ENCODE measurements around the gene MRPL42. TPM values are rescaled to one million over a fixed set of nuclear protein-coding genes. Genes with fewer than 3 reads are reported as not detected.

The MRPL42 gene
- total RNA-seq, 2 donors from 2014 or later, result 39.8 to 64.9 TPM

- no peaks in the 10 kb centered on the region for H3K9me3 ChIP-seq
- no peak for DNase-seq (ENCODE audit: low spot score)
- intact Hi-C loops (cut with DNase I), result no loop called here
- TF ChIP-seq CTCF (IDR thresholded peaks at IDR 0.05), result no peak
- TF ChIP-seq POLR2AphosphoS5 (IDR thresholded peaks at IDR 0.05), result no peak
- no peak for TF ChIP-seq POLR2A (IDR thresholded peaks at IDR 0.05)
- no peak overlapping the region for H3K4me3 ChIP-seq
- H3K4me1 ChIP-seq (replicated peaks), result peaks cover 5% of the 10 kb centered on the region
- peak overlapping the region in 1 of 2 donors; percentile 91 for H3K27ac ChIP-seq
- H3K36me3 ChIP-seq, result no peaks in the 10 kb centered on the region
- 88% methylated on average over 4 of the region's 4 CpGs for WGBS
- no peaks in the 10 kb centered on the region for H3K27me3 ChIP-seq (replicated peaks; ENCODE audit: insufficient read depth)
These were observed 23.7 kb upstream of the MRPL42 start for GRCh38 chr12:93443576-93443975.

GRCh38 chr12:93447555-93448290 lies 19.6 kb upstream of the MRPL42 start:
- Histone ChIP-seq H3K9me3 (no peaks in the 10 kb centered on the region), H3K27ac (no peak overlapping the region), H3K4me3 (no peak overlapping the region), H3K4me1 (replicated peaks) (no peaks in the 10 kb centered on the region), H3K36me3 (no peaks in the 10 kb centered on the region), H3K27me3 (replicated peaks; ENCODE audit: insufficient read depth) (no peaks in the 10 kb centered on the region)
- DNase-seq (ENCODE audit: low spot score), result no peak
- no peak for TF ChIP-seq POLR2A (IDR thresholded peaks at IDR 0.05)
- no peak for TF ChIP-seq CTCF (IDR thresholded peaks at IDR 0.05)
- TF ChIP-seq POLR2AphosphoS5 (IDR thresholded peaks at IDR 0.05), result no peak
- 49% methylated on average over 4 of the region's 4 CpGs for WGBS
- intact Hi-C loops (cut with DNase I), result no loop called here

GRCh38 chr12:93448796-93449195 lies 18.5 kb upstream of the MRPL42 start:
- peak overlapping the region in 1 of 2 donors; percentile 35 for H3K27ac ChIP-seq
- no peaks in the 10 kb centered on the region for H3K27me3 ChIP-seq (replicated peaks; ENCODE audit: insufficient read depth)
- no peaks in the 10 kb centered on the region for H3K9me3 ChIP-seq
- no peak overlapping the region for H3K4me3 ChIP-seq
- DNase-seq (ENCODE audit: low spot score), result peak; percentile 69
- 34% methylated on average over 5 of the region's 5 CpGs for WGBS
- intact Hi-C loops (cut with DNase I), result no loop called here
- no peak for TF ChIP-seq CTCF (IDR thresholded peaks at IDR 0.05)
- peak; percentile 49 for TF ChIP-seq POLR2AphosphoS5 (IDR thresholded peaks at IDR 0.05)
- no peak for TF ChIP-seq POLR2A (IDR thresholded peaks at IDR 0.05)
- no peaks in the 10 kb centered on the region for H3K36me3 ChIP-seq
- no peaks in the 10 kb centered on the region for H3K4me1 ChIP-seq (replicated peaks)

GRCh38 chr12:93449277-93449676 lies 18.0 kb upstream of the MRPL42 start:
- Histone ChIP-seq H3K4me3 (no peak overlapping the region), H3K36me3 (no peaks in the 10 kb centered on the region), H3K4me1 (replicated peaks) (no peaks in the 10 kb centered on the region), H3K9me3 (no peaks in the 10 kb centered on the region), H3K27me3 (replicated peaks; ENCODE audit: insufficient read depth) (no peaks in the 10 kb centered on the region), H3K27ac (no peak overlapping the region)
- 84% methylated on average over 1 of the region's 1 CpG for WGBS
- DNase-seq (ENCODE audit: low spot score), result no peak
- intact Hi-C loops (cut with DNase I), result no loop called here
- TF ChIP-seq POLR2A (IDR thresholded peaks at IDR 0.05) (no peak), POLR2AphosphoS5 (IDR thresholded peaks at IDR 0.05) (no peak), CTCF (IDR thresholded peaks at IDR 0.05) (no peak)

Measured in prostate gland (tissue), 2 donors.